K562 (cell line): ENCODE measurements around the gene CBL. TPM values are rescaled to one million over a fixed set of nuclear protein-coding genes. Genes with fewer than 3 reads are reported as not detected.

Experiments
- ARNT ChIP-seq, 2 experiments: fragments of 450-650 bp; IDR thresholded peaks; 2 replicates each; pipeline ENCODE4 v1.6.1; 2016; ENCODE audit warnings: mild to moderate bottlenecking in 1 of 2
- CC2D1A ChIP-seq: fragments of 450-650 bp; IDR thresholded peaks from 2 replicates; pipeline ENCODE4 v1.6.1; 2017; ENCODE audit warnings: mild to moderate bottlenecking
- CHD4 ChIP-seq: fragments of 200-600 bp; sonication (generic); IDR thresholded peaks from 3 replicates; pipeline ENCODE4 v1.6.1; 2012; ENCODE audit warnings: low read depth, mild to moderate bottlenecking, mixed read lengths, low read length, inconsistent platforms; ENCODE audit not compliant: insufficient read depth, insufficient replicate concordance, poor library complexity, severe bottlenecking
- CREBBP ChIP-seq: IDR thresholded peaks from one replicate; pipeline ENCODE4 v1.6.1; 2012; ENCODE audit warnings: low read depth, mild to moderate bottlenecking, control low read depth, inconsistent platforms, low read length
- CREM ChIP-seq: IDR thresholded peaks from 2 replicates; pipeline ENCODE4 v1.6.1; 2014; ENCODE audit warnings: antibody characterized with exemption, low read depth
- CTCFL ChIP-seq: IDR thresholded peaks from 2 replicates; pipeline ENCODE4 v1.6.1; 2011; ENCODE audit warnings: borderline replicate concordance, low read depth, mild to moderate bottlenecking, moderate library complexity, low read length; ENCODE audit not compliant: insufficient read depth, poor library complexity, severe bottlenecking
- DACH1 ChIP-seq: fragments of 450-650 bp; IDR thresholded peaks from 2 replicates; pipeline ENCODE4 v1.6.1; 2018; ENCODE audit not compliant: partially characterized antibody
- E2F3 ChIP-seq: fragments of 250-450 bp; sonication (Bioruptor Pico); IDR thresholded peaks from 2 replicates; pipeline ENCODE4 v1.4.0; 2020; ENCODE audit warnings: mild to moderate bottlenecking
- EHMT2 ChIP-seq: fragments of 450-650 bp; IDR thresholded peaks from 2 replicates; pipeline ENCODE4 v1.6.1; 2018; ENCODE audit warnings: antibody characterized with exemption
- FOXJ3 ChIP-seq: sonication (generic); formaldehyde crosslinking; IDR thresholded peaks from 2 replicates; pipeline ENCODE4 v1.4.0; 2020; ENCODE audit warnings: mild to moderate bottlenecking, missing genetic modification reagents
- HDAC2 ChIP-seq: fragments of 450-650 bp; IDR thresholded peaks from 2 replicates; pipeline ENCODE4 v1.6.1; 2016; ENCODE audit warnings: mild to moderate bottlenecking
- KLF16 ChIP-seq: IDR thresholded peaks from 2 replicates; pipeline ENCODE4 v1.6.1; 2016; ENCODE audit warnings: antibody characterized with exemption
- LCOR ChIP-seq: sonication (generic); formaldehyde crosslinking; IDR thresholded peaks from 2 replicates; pipeline ENCODE4 v1.8.0; 2022; ENCODE audit warnings: mild to moderate bottlenecking, missing genetic modification reagents
- MCM5 ChIP-seq: fragments of 450-650 bp; IDR thresholded peaks from 2 replicates; pipeline ENCODE4 v1.6.1; 2016; ENCODE audit warnings: low read depth
- RAD21 ChIP-seq, 2 experiments: fragments of 250-450 bp in 1 of 2; fragments of 450-650 bp in 1 of 2; sonication (Bioruptor Pico) in 1 of 2; formaldehyde crosslinking in 1 of 2; IDR thresholded peaks in 1 of 2; conservative IDR thresholded peaks in 1 of 2; 2 replicates each; pipeline versions ENCODE4 v1.4.0 to v1.8.0; 2020 to 2022; ENCODE audit warnings: mild to moderate bottlenecking in 2 of 2, moderate library complexity in 1 of 2
- STAT5A ChIP-seq: IDR thresholded peaks from 2 replicates; pipeline ENCODE4 v1.6.1; 2012; ENCODE audit warnings: low read length, inconsistent platforms, borderline replicate concordance
- TEAD4 ChIP-seq, 2 experiments: sonication (generic) in 1 of 2; formaldehyde crosslinking in 1 of 2; IDR thresholded peaks; 2 replicates each; pipeline versions ENCODE4 v1.6.1 to v1.8.0; 2012 to 2022; ENCODE audit warnings: borderline replicate concordance in 1 of 2, inconsistent platforms in 1 of 2, low read length in 1 of 2, mild to moderate bottlenecking in 1 of 2, missing genetic modification reagents in 1 of 2
- ZFP36 ChIP-seq: fragments of 150-350 bp; IDR thresholded peaks from 2 replicates; pipeline ENCODE4 v1.6.1; 2018; ENCODE audit warnings: low read length, low read depth; ENCODE audit not compliant: partially characterized antibody
- ZNF561 ChIP-seq: fragments of 450-650 bp; formaldehyde crosslinking; conservative IDR thresholded peaks from 2 replicates; pipeline ENCODE4 v1.4.0; 2020; ENCODE audit warnings: mild to moderate bottlenecking, moderate library complexity
- polyA plus RNA-seq, 8 experiments: library from polyadenylated mRNA; depleted of rRNA in 4 of 8; stranded (reverse) in 5 of 8; unstranded in 3 of 8; fragments of >200 nt; fragmentation: Nextera tagmentation in 2 of 8; fragmentation: Illumina TruSeq in 1 of 8; extraction: Ambion mirVana in 2 of 8; extraction: Trizol in 1 of 8; gene quantifications; 2 replicates each; pipeline versions ENCODE4 v1.2.1 to v1.2.3, GENCODE V29; 2011 to 2014; ENCODE audit warnings: inconsistent platforms in 1 of 8, missing spikeins in 1 of 8
- total RNA-seq, 7 experiments: library from RNA; depleted of rRNA in 6 of 7; stranded (reverse); fragments of >200 nt in 6 of 7; fragmentation: Illumina TruSeq in 2 of 7; extraction: Trizol in 2 of 7; gene quantifications; 2 replicates each; pipeline versions ENCODE4 v1.2.1 to v1.2.3, GENCODE V29; 2011 to 2021; ENCODE audit warnings: low replicate concordance in 1 of 7
- TF ChIP-seq, protein P1 (sequence below): fragments of 250-450 bp; sonication (Bioruptor Pico); IDR thresholded peaks from 2 replicates; pipeline ENCODE4 v1.8.0; 2021; ENCODE audit warnings: mild to moderate bottlenecking, moderate library complexity

The CBL gene
- total and polyA plus RNA-seq, 9 of the 15 experiments (the other 6 are each of a cell fraction or from before 2014, with no cell fraction given): 3.2 to 24.9 (median 9.9) TPM

- TF ChIP-seq CTCFL (peak; percentile 40), FOXJ3 (CRISPR knock-in tag) (no peak), EHMT2 (0 out of 2 replicates have a peak, but pooled peaks have one; percentile 28), KLF16 (0 out of 2 replicates have a peak, but pooled peaks have one; percentile 31), ZFP36 (peak; percentile 99), DACH1 (peak; percentile 19), TEAD4 (IDR thresholded peaks at IDR 0.05; ENCODE audit: low read length) (peak; percentile 74), TEAD4 (CRISPR knock-in tag; IDR thresholded peaks at IDR 0.05; ENCODE audit: borderline replicate concordance) (no peak), LCOR (peak; percentile 81), MCM5 (no peak), CREM (peak; percentile 31; the same call in 1 of the 2 replicates), ARNT (IDR thresholded peaks at IDR 0.05) (0 out of 4 replicates have a peak, but pooled peaks of 1 of the 2 experiments have one; percentile 40), E2F3 (CRISPR knock-in tag) (no peak), CHD4 (peak; percentile 86), HDAC2 (peak; percentile 86), STAT5A (peak; percentile 5; the same call in 1 of the 2 replicates), RAD21 (CRISPR knock-in tag; conservative IDR thresholded peaks at IDR 0.05 in 1 of 2, IDR thresholded peaks at IDR 0.05 in 1 of 2) (peak; percentile 57 to 81), CREBBP (no peak), ZNF561 (CRISPR knock-in tag) (no peak), CC2D1A (peak; percentile 71)
- TF ChIP-seq, protein P1, sequence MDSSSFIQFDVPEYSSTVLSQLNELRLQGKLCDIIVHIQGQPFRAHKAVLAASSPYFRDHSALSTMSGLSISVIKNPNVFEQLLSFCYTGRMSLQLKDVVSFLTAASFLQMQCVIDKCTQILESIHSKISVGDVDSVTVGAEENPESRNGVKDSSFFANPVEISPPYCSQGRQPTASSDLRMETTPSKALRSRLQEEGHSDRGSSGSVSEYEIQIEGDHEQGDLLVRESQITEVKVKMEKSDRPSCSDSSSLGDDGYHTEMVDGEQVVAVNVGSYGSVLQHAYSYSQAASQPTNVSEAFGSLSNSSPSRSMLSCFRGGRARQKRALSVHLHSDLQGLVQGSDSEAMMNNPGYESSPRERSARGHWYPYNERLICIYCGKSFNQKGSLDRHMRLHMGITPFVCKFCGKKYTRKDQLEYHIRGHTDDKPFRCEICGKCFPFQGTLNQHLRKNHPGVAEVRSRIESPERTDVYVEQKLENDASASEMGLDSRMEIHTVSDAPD (CRISPR knock-in tag): no peak
Observed at GRCh38 chr11:119323532-119324033, 117.4 kb downstream of the CBL start (continued).
